Sigmoid colon (tissue), 4 donors: ENCODE measurements around the gene OR11H7.

Source experiments
- EP300 ChIP-seq, 4 donors: sonication (generic); formaldehyde crosslinking; IDR thresholded peaks; one replicate each; pipeline ENCODE4 v1.6.1; 2017; ENCODE audit warnings: antibody characterized with exemption in 4 of 4
- POLR2A ChIP-seq, 2 donors: fragments of 450-650 bp; IDR thresholded peaks; one replicate each; pipeline ENCODE4 v1.6.1; 2016; ENCODE audit warnings: antibody characterized with exemption in 2 of 2, mild to moderate bottlenecking in 2 of 2, moderate library complexity in 2 of 2
- TF ChIP-seq, protein P1 (sequence below), 4 experiments: fragments of 450-650 bp in 3 of 4; fragments of 200-600 bp in 1 of 4; IDR thresholded peaks; one replicate each; pipeline ENCODE4 v1.5.1; 2016 to 2019; ENCODE audit warnings: antibody characterized with exemption in 4 of 4, mild to moderate bottlenecking in 3 of 4, moderate library complexity in 2 of 4

DNA sequence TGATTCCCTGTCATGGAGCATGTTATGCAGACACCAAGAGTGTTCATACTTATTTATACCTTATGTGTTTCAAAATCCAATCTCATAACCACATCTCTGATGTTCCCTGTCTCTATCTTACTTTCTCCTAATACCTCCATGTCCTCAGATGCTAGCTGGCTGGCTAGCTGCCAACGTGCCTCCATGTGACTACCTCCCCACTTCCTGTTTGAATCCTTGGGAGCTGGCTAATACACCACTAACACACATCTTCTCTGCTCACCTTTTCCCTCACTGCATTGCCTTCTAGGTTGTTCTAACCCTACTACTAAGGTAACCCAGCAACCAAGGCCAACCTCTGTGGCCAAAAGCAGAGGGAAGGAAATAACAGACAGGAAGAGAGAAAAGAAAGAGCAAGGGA is 49.6 kb downstream of the OR11H7 start:
- TF ChIP-seq, protein P1, sequence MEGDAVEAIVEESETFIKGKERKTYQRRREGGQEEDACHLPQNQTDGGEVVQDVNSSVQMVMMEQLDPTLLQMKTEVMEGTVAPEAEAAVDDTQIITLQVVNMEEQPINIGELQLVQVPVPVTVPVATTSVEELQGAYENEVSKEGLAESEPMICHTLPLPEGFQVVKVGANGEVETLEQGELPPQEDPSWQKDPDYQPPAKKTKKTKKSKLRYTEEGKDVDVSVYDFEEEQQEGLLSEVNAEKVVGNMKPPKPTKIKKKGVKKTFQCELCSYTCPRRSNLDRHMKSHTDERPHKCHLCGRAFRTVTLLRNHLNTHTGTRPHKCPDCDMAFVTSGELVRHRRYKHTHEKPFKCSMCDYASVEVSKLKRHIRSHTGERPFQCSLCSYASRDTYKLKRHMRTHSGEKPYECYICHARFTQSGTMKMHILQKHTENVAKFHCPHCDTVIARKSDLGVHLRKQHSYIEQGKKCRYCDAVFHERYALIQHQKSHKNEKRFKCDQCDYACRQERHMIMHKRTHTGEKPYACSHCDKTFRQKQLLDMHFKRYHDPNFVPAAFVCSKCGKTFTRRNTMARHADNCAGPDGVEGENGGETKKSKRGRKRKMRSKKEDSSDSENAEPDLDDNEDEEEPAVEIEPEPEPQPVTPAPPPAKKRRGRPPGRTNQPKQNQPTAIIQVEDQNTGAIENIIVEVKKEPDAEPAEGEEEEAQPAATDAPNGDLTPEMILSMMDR (IDR thresholded peaks at IDR 0.05): no peak
- no peak for TF ChIP-seq POLR2A (IDR thresholded peaks at IDR 0.05)
- TF ChIP-seq EP300 (IDR thresholded peaks at IDR 0.05): no peak
